Mesenchymal stem cell (in vitro differentiated cells and primary cell): ENCODE results near the gene SYNE3.

Source experiments
- DNase-seq: peaks from one replicate; pipeline ENCODE4 v3.0.0-alpha.2; 2013
- H2AFZ ChIP-seq: one replicate; pipeline ENCODE4 v1.6.1; 2013; ENCODE audit warnings: low read depth, mild to moderate bottlenecking, control low read depth, inconsistent platforms, low read length, moderate library complexity
- H2AK5ac ChIP-seq: 2 replicates; pipeline ENCODE4 v1.6.1; 2013; ENCODE audit warnings: low read length, moderate library complexity, mild to moderate bottlenecking, inconsistent platforms; ENCODE audit not compliant: severe bottlenecking
- H2BK120ac ChIP-seq: one replicate; pipeline ENCODE4 v1.6.1; 2013; ENCODE audit warnings: low read depth, mild to moderate bottlenecking, inconsistent platforms, low read length, moderate library complexity
- H2BK12ac ChIP-seq, 2 experiments: one replicate each; pipeline ENCODE4 v1.6.1; 2013; ENCODE audit warnings: inconsistent platforms in 2 of 2, low read length in 2 of 2, mild to moderate bottlenecking in 2 of 2, moderate library complexity in 2 of 2, control low read depth in 1 of 2
- H2BK15ac ChIP-seq: one replicate; pipeline ENCODE4 v1.6.1; 2013; ENCODE audit warnings: mild to moderate bottlenecking, low read depth, inconsistent platforms; ENCODE audit not compliant: poor library complexity, severe bottlenecking
- H2BK5ac ChIP-seq: 2 replicates; pipeline ENCODE4 v1.6.1; 2013; ENCODE audit warnings: low read depth, mild to moderate bottlenecking, low read length, control low read depth, inconsistent platforms; ENCODE audit not compliant: poor library complexity, severe bottlenecking
- H3K14ac ChIP-seq, 2 experiments: one replicate each; pipeline ENCODE4 v1.6.1; 2013; ENCODE audit warnings: inconsistent platforms in 2 of 2, low read length in 2 of 2, control low read depth in 1 of 2, mild to moderate bottlenecking in 1 of 2, moderate library complexity in 1 of 2
- H3K18ac ChIP-seq, 2 experiments: one replicate each; pipeline ENCODE4 v1.6.1; 2013; ENCODE audit warnings: inconsistent platforms in 2 of 2, low read length in 2 of 2, control low read depth in 1 of 2, low read depth in 1 of 2, mild to moderate bottlenecking in 1 of 2
- H3K23ac ChIP-seq, 2 experiments: one replicate each; pipeline ENCODE4 v1.6.1; 2013; ENCODE audit warnings: inconsistent platforms in 2 of 2, low read length in 2 of 2, mild to moderate bottlenecking in 2 of 2, moderate library complexity in 2 of 2, control low read depth in 1 of 2
- H3K27ac ChIP-seq: 2 replicates; pipeline ENCODE4 v1.5.1; 2013; ENCODE audit warnings: mild to moderate bottlenecking, moderate library complexity, low read length, control low read depth, inconsistent platforms; ENCODE audit not compliant: poor library complexity, severe bottlenecking
- H3K27me3 ChIP-seq, 2 experiments: 2 replicates each; pipeline versions ENCODE4 v1.6.1 to v1.7.0; 2013; ENCODE audit warnings: low read length in 2 of 2, mild to moderate bottlenecking in 2 of 2, moderate library complexity in 2 of 2, control low read depth in 1 of 2, inconsistent platforms in 1 of 2; ENCODE audit not compliant: control insufficient read depth in 1 of 2, insufficient read depth in 1 of 2
- H3K36me3 ChIP-seq, 2 experiments: 2 replicates each; pipeline versions ENCODE4 v1.6.1 to v1.7.0; 2013; ENCODE audit warnings: low read length in 2 of 2, control low read depth in 1 of 2, inconsistent platforms in 1 of 2, low read depth in 1 of 2, mild to moderate bottlenecking in 1 of 2; ENCODE audit not compliant: insufficient read depth in 2 of 2, control insufficient read depth in 1 of 2
- H3K4ac ChIP-seq, 2 experiments: one replicate each; pipeline ENCODE4 v1.6.1; 2013; ENCODE audit warnings: inconsistent platforms in 2 of 2, low read length in 2 of 2, mild to moderate bottlenecking in 2 of 2, moderate library complexity in 2 of 2, control low read depth in 1 of 2, low read depth in 1 of 2
- H3K4me1 ChIP-seq: 2 replicates; pipeline ENCODE4 v1.6.1; 2013; ENCODE audit warnings: low read depth, low read length, control low read depth; ENCODE audit not compliant: control insufficient read depth, insufficient read depth
- H3K4me2 ChIP-seq: 2 replicates; pipeline ENCODE4 v1.6.1; 2013; ENCODE audit warnings: low read length, mild to moderate bottlenecking, inconsistent platforms; ENCODE audit not compliant: poor library complexity, severe bottlenecking
- H3K4me3 ChIP-seq, 2 experiments: 2 replicates each; pipeline versions ENCODE4 v1.5.1 to v1.7.0; 2013; ENCODE audit warnings: low read length in 2 of 2, mild to moderate bottlenecking in 2 of 2, control low read depth in 1 of 2, low read depth in 1 of 2; ENCODE audit not compliant: insufficient read depth in 1 of 2
- H3K79me1 ChIP-seq: replicated peaks from 2 replicates; pipeline ENCODE4 v1.6.1; 2013; ENCODE audit warnings: mild to moderate bottlenecking, control low read depth, low read length, inconsistent platforms; ENCODE audit not compliant: poor library complexity, severe bottlenecking
- H3K9ac ChIP-seq: 2 replicates; pipeline ENCODE4 v1.7.0; 2013; ENCODE audit warnings: mild to moderate bottlenecking, low read length, moderate library complexity
- H3K9me3 ChIP-seq: 2 replicates; pipeline ENCODE4 v1.7.0; 2013; ENCODE audit warnings: mild to moderate bottlenecking, low read length; ENCODE audit not compliant: control insufficient read depth
- H4K8ac ChIP-seq: one replicate; pipeline ENCODE4 v1.6.1; 2013; ENCODE audit warnings: inconsistent platforms, mild to moderate bottlenecking, low read length, moderate library complexity
- H4K91ac ChIP-seq: one replicate; pipeline ENCODE4 v1.6.1; 2013; ENCODE audit warnings: mild to moderate bottlenecking, low read length, inconsistent platforms
- WGBS: methylation state at CpG from one replicate; pipeline ENCODE4 v1.1.7; 2013; ENCODE audit warnings: mixed read lengths; 5-methylcytosine and 5-hydroxymethylcytosine counted together

The SYNE3 gene

GRCh38 chr14:95559203-95559602 is 42.8 kb upstream of the SYNE3 start:
- Histone ChIP-seq H3K4ac (no peak overlapping the region), H4K8ac (no peak overlapping the region), H3K4me1 (peaks cover 4% of the 10 kb centered on the region), H3K18ac (no peak overlapping the region), H3K23ac (no peak overlapping the region), H3K4me3 (no peak overlapping the region), H4K91ac (no peak overlapping the region), H3K9me3 (no peaks in the 10 kb centered on the region), H3K4me2 (no peak overlapping the region), H3K36me3 (peaks cover 0 to 3% of the 10 kb centered on the region in 2 experiments), H3K9ac (no peak overlapping the region), H2BK12ac (no peak overlapping the region), H2AFZ (no peak overlapping the region), H2BK120ac (no peak overlapping the region), H3K27me3 (peaks cover 11 to 20% of the 10 kb centered on the region in 2 experiments), H3K27ac (no peak overlapping the region), H2BK15ac (no peak overlapping the region), H2BK5ac (no peak overlapping the region), H3K14ac (no peak overlapping the region), H2AK5ac (no peak overlapping the region), H3K79me1 (no peaks in the 10 kb centered on the region)
- DNase-seq = no peak
- 70% methylated on average over 6 of the region's 6 CpGs for WGBS

- H4K8ac ChIP-seq = no peak overlapping the region
- H2AK5ac ChIP-seq = no peak overlapping the region
- H3K9ac ChIP-seq = no peak overlapping the region
- no peak overlapping the region for H2BK12ac ChIP-seq
- H4K91ac ChIP-seq = no peak overlapping the region
- no peak overlapping the region for H2BK120ac ChIP-seq
- H3K36me3 ChIP-seq = peaks cover 0 to 3% of the 10 kb centered on the region in 2 experiments
- H3K14ac ChIP-seq = no peak overlapping the region
- H2AFZ ChIP-seq = no peak overlapping the region
- no peak for DNase-seq
- no peaks in the 10 kb centered on the region for H3K9me3 ChIP-seq
- no peak overlapping the region for H3K23ac ChIP-seq
- peaks cover under 1% of the 10 kb centered on the region for H3K4me1 ChIP-seq
- 66% methylated on average over 2 of the region's 2 CpGs for WGBS
- no peak overlapping the region for H3K4me2 ChIP-seq
- H2BK5ac ChIP-seq = no peak overlapping the region
- no peak overlapping the region for H3K18ac ChIP-seq
- H3K79me1 ChIP-seq = no peaks in the 10 kb centered on the region
- no peak overlapping the region for H2BK15ac ChIP-seq
- no peak overlapping the region for H3K4ac ChIP-seq
- H3K4me3 ChIP-seq = no peak overlapping the region
- H3K27me3 ChIP-seq = peaks cover 11 to 17% of the 10 kb centered on the region in 2 experiments
- no peak overlapping the region for H3K27ac ChIP-seq
Measured at GRCh38 chr14:95557832-95558231, 41.4 kb upstream of the SYNE3 start.

- Histone ChIP-seq H3K4me3 (no peak overlapping the region), H3K27me3 (peaks cover 8 to 12% of the 10 kb centered on the region in 2 experiments), H2BK5ac (no peak overlapping the region), H3K4me1 (no peaks in the 10 kb centered on the region), H3K36me3 (peaks cover 0 to 3% of the 10 kb centered on the region in 2 experiments), H3K79me1 (no peaks in the 10 kb centered on the region), H4K91ac (no peak overlapping the region), H3K27ac (no peak overlapping the region), H3K23ac (no peak overlapping the region), H3K14ac (no peak overlapping the region), H3K4me2 (no peak overlapping the region), H2BK15ac (no peak overlapping the region), H4K8ac (no peak overlapping the region), H2BK120ac (no peak overlapping the region), H2AFZ (no peak overlapping the region), H3K9ac (no peak overlapping the region), H3K18ac (no peak overlapping the region), H3K9me3 (no peaks in the 10 kb centered on the region), H2BK12ac (no peak overlapping the region), H3K4ac (no peak overlapping the region), H2AK5ac (no peak overlapping the region)
- 71% methylated on average over 11 of the region's 11 CpGs for WGBS
- DNase-seq = no peak
Measured at GRCh38 chr14:95557291-95557690, 40.8 kb upstream of the SYNE3 start.

- Histone ChIP-seq H3K27me3 (no peaks in the 10 kb centered on the region), H2AK5ac (no peak overlapping the region), H2BK5ac (no peak overlapping the region), H3K27ac (no peak overlapping the region), H3K4ac (no peak overlapping the region), H3K9me3 (no peaks in the 10 kb centered on the region), H3K36me3 (peaks cover 0 to 6% of the 10 kb centered on the region in 2 experiments), H4K91ac (no peak overlapping the region), H3K4me3 (no peak overlapping the region), H3K4me1 (peaks cover 4% of the 10 kb centered on the region), H2BK15ac (no peak overlapping the region), H2BK12ac (no peak overlapping the region), H3K14ac (no peak overlapping the region), H4K8ac (no peak overlapping the region), H3K4me2 (no peak overlapping the region), H3K79me1 (peaks cover 8% of the 10 kb centered on the region), H2BK120ac (no peak overlapping the region), H3K23ac (no peak overlapping the region), H3K9ac (no peak overlapping the region), H2AFZ (no peak overlapping the region), H3K18ac (no peak overlapping the region)
- DNase-seq = no peak
- WGBS = 87% methylated on average over 10 of the region's 10 CpGs
Measured at GRCh38 chr14:95555053-95555452, 38.6 kb upstream of the SYNE3 start.
